HepG2 (cell line): ENCODE results near the gene INSYN2B. TPM values are rescaled to one million over a fixed set of nuclear protein-coding genes. Genes with fewer than 3 reads are reported as not detected.

Experiments used
- ATAC-seq: fragments of 200-7000 bp; cut with Tn5 transposase; 3 replicates; pipeline ENCODE4 v1.9.1; 2020; ENCODE audit warnings: mild to moderate bottlenecking, moderate library complexity
- BruUV-seq: library from RNA; stranded (reverse); fragments of 400-500 nt; replicated peaks from 2 replicates; lab custom pipeline; 2021; lab: Mats Ljungman, UMichigan
- CTCF ChIA-PET: fragments of 300-600 bp; formaldehyde crosslinking; extraction: SDS; loops from one replicate; lab custom pipeline; 2021; ENCODE audit warnings: low total read pairs, inconsistent platforms, low intra/inter-chr PET ratio; lab: Yijun Ruan, JAX
- POLR2A ChIA-PET: fragments of 350-600 bp; sonication (Branson Sonifier 250); formaldehyde crosslinking; loops from one replicate; lab custom pipeline; 2020; ENCODE audit warnings: antibody characterized with exemption, inconsistent platforms; lab: Yijun Ruan, JAX
- DNase-seq: peaks from one replicate; pipeline ENCODE4 v3.0.0-alpha.2; 2015; ENCODE audit warnings: low spot score
- FAIRE-seq: peaks from 3 replicates; lab custom pipeline; 2011; peaks lifted over from hg19 to GRCh38; lab: Jason Lieb, UNC
- H2AFZ ChIP-seq: one replicate; pipeline ENCODE4 v1.6.1; 2011; ENCODE audit warnings: low read length, inconsistent platforms
- H3K27ac ChIP-seq: fragments of 300-600 bp; 3 replicates; pipeline ENCODE4 v1.8.0; 2011; ENCODE audit warnings: mixed run types, mild to moderate bottlenecking, mixed read lengths, low read length, inconsistent platforms; ENCODE audit not compliant: insufficient read depth; ENCODE audit errors: extremely low read length
- H3K27me3 ChIP-seq, 2 experiments: fragments of 200-600 bp in 1 of 2; 2 replicates in 1 of 2; 3 replicates in 1 of 2; pipeline versions ENCODE4 v1.6.0 to v1.8.0; 2011; ENCODE audit warnings: low read length in 2 of 2, mild to moderate bottlenecking in 2 of 2, moderate library complexity in 2 of 2, inconsistent platforms in 1 of 2; ENCODE audit not compliant: insufficient read depth in 2 of 2, control insufficient read depth in 1 of 2
- H3K36me3 ChIP-seq, 2 experiments: fragments of 200-600 bp in 1 of 2; replicated peaks in 1 of 2; 2 replicates in 1 of 2; 3 replicates in 1 of 2; pipeline versions ENCODE4 v1.5.1 to v1.8.0; 2011; ENCODE audit warnings: low read length in 2 of 2, inconsistent platforms in 1 of 2; ENCODE audit not compliant: insufficient read depth in 2 of 2, control insufficient read depth in 1 of 2
- H3K4me1 ChIP-seq: 2 replicates; pipeline ENCODE4 v1.5.1; 2012; ENCODE audit warnings: low read length, inconsistent platforms; ENCODE audit not compliant: insufficient read depth
- H3K4me2 ChIP-seq: 2 replicates; pipeline ENCODE4 v1.6.0; 2011; ENCODE audit warnings: low read depth, low read length, inconsistent platforms
- H3K4me3 ChIP-seq, 3 experiments: fragments of 200-600 bp in 1 of 3; sonication (generic), shearing (Covaris generic) in 1 of 3; replicated peaks in 1 of 3; 2 replicates each; pipeline ENCODE4 v1.5.1; 2011 to 2016; ENCODE audit warnings: low read length in 3 of 3, inconsistent platforms in 2 of 3, low read depth in 2 of 3, mild to moderate bottlenecking in 2 of 3, control low read depth in 1 of 3, mixed read lengths in 1 of 3; ENCODE audit not compliant: insufficient read depth in 1 of 3
- H3K79me2 ChIP-seq: one replicate; pipeline ENCODE4 v1.6.1; 2011; ENCODE audit warnings: low read length, inconsistent platforms; ENCODE audit not compliant: insufficient read depth
- H3K9ac ChIP-seq: 2 replicates; pipeline ENCODE4 v1.6.0; 2011; ENCODE audit warnings: mild to moderate bottlenecking, low read depth, low read length, inconsistent platforms; ENCODE audit not compliant: insufficient read depth
- H3K9me3 ChIP-seq: 2 replicates; pipeline ENCODE4 v1.5.1; 2012; ENCODE audit warnings: mild to moderate bottlenecking, low read length
- H4K20me1 ChIP-seq: 2 replicates; pipeline ENCODE4 v1.6.0; 2011; ENCODE audit warnings: inconsistent platforms, mild to moderate bottlenecking, low read length, moderate library complexity; ENCODE audit not compliant: insufficient read depth
- DRAP1 ChIP-seq: IDR thresholded peaks from 2 replicates; pipeline ENCODE4 v1.6.1; 2016; ENCODE audit warnings: missing genetic modification reagents, missing compliant biosample characterization
- FOXM1 ChIP-seq: sonication (generic); formaldehyde crosslinking; IDR thresholded peaks from 2 replicates; pipeline ENCODE4 v1.5.0; 2020; ENCODE audit warnings: missing genetic modification reagents
- KDM5A ChIP-seq: fragments of 200-600 bp; sonication (generic); IDR thresholded peaks from 2 replicates; pipeline ENCODE4 v1.7.0; 2018; ENCODE audit warnings: antibody characterized with exemption, mild to moderate bottlenecking, low read length, borderline replicate concordance
- LCORL ChIP-seq, 2 experiments: fragments of 450-650 bp in 1 of 2; sonication (generic) in 1 of 2; formaldehyde crosslinking in 1 of 2; IDR thresholded peaks; 2 replicates each; pipeline versions ENCODE4 v1.5.0 to v1.6.1; 2017 to 2020; ENCODE audit warnings: antibody characterized with exemption in 1 of 2, missing genetic modification reagents in 1 of 2
- MXD4 ChIP-seq: IDR thresholded peaks from 2 replicates; pipeline ENCODE4 v1.6.1; 2016; ENCODE audit warnings: mild to moderate bottlenecking, missing biosample characterization, missing genetic modification reagents
- MYNN ChIP-seq: sonication (generic); formaldehyde crosslinking; IDR thresholded peaks from 2 replicates; pipeline ENCODE4 v1.4.0; 2020; ENCODE audit warnings: mild to moderate bottlenecking, low read depth, missing genetic modification reagents
- NCOR1 ChIP-seq: fragments of 200-600 bp; sonication (generic); IDR thresholded peaks from 2 replicates; pipeline ENCODE4 v1.7.0; 2017; ENCODE audit warnings: antibody characterized with exemption, low read length, borderline replicate concordance
- NFATC3 ChIP-seq: sonication (generic); formaldehyde crosslinking; IDR thresholded peaks from 2 replicates; pipeline ENCODE4 v1.5.1; 2020; ENCODE audit warnings: mild to moderate bottlenecking, missing genetic modification reagents
- NR3C1 ChIP-seq: sonication (generic); formaldehyde crosslinking; IDR thresholded peaks from 2 replicates; pipeline ENCODE4 v1.4.0; 2020; ENCODE audit warnings: missing genetic modification reagents
- TEAD2 ChIP-seq: sonication (generic); formaldehyde crosslinking; IDR thresholded peaks from 2 replicates; pipeline ENCODE4 v1.9.0; 2021; ENCODE audit warnings: missing genetic modification reagents
- ZBTB10 ChIP-seq: sonication (generic); formaldehyde crosslinking; IDR thresholded peaks from 2 replicates; pipeline ENCODE4 v1.4.0; 2020; ENCODE audit warnings: missing genetic modification reagents, borderline replicate concordance
- ZBTB20 ChIP-seq: sonication (generic); formaldehyde crosslinking; IDR thresholded peaks from 2 replicates; pipeline ENCODE4 v1.8.1; 2023; ENCODE audit warnings: missing genetic modification reagents, low read depth, mild to moderate bottlenecking, borderline replicate concordance
- ZNF205 ChIP-seq: IDR thresholded peaks from 2 replicates; pipeline ENCODE4 v1.6.1; 2018; ENCODE audit warnings: missing biosample characterization, missing genetic modification reagents
- ZNF431 ChIP-seq: sonication (generic); formaldehyde crosslinking; IDR thresholded peaks from 2 replicates; pipeline ENCODE4 v1.9.0; 2022; ENCODE audit warnings: missing genetic modification reagents, low read depth, mild to moderate bottlenecking, borderline replicate concordance
- ZNF512B ChIP-seq: sonication (generic); formaldehyde crosslinking; IDR thresholded peaks from 2 replicates; pipeline ENCODE4 v1.5.1; 2020; ENCODE audit warnings: missing genetic modification reagents, mild to moderate bottlenecking, borderline replicate concordance
- ZNF543 ChIP-seq: sonication (generic); formaldehyde crosslinking; IDR thresholded peaks from 2 replicates; pipeline ENCODE4 v1.4.0; 2020; ENCODE audit warnings: mild to moderate bottlenecking, missing genetic modification reagents
- ZNF580 ChIP-seq: IDR thresholded peaks from 2 replicates; pipeline ENCODE4 v1.6.1; 2016; ENCODE audit warnings: low read depth, borderline replicate concordance
- ZNF704 ChIP-seq: sonication (generic); formaldehyde crosslinking; IDR thresholded peaks from 2 replicates; pipeline ENCODE4 v1.8.1; 2023; ENCODE audit warnings: mild to moderate bottlenecking, inconsistent platforms, moderate library complexity, missing genetic modification reagents, borderline replicate concordance
- WGBS: methylation state at CpG from one replicate; pipeline ENCODE4 v1.1.6; 2017; ENCODE audit warnings: low lambda C conversion rate; 5-methylcytosine and 5-hydroxymethylcytosine counted together
- in situ Hi-C: cut with HindIII; loops from 2 replicates; pipeline ENCODE4 v1.10.0; 2017; ENCODE audit warnings: low pct_unique_long_range_greater_than_20kb; ENCODE audit not compliant: extremely low pct_ligation_motif_present
- intact Hi-C: fragments of 100-400 bp; cut with micrococcal nuclease; formaldehyde crosslinking; loops from one replicate; pipeline ENCODE4 v1.10.0; 2022; ENCODE audit not compliant: unreplicated experiment
- polyA plus RNA-seq, 8 experiments: library from polyadenylated mRNA; depleted of rRNA in 3 of 8; stranded (reverse) in 7 of 8; unstranded in 1 of 8; fragments of >200 nt; fragmentation: Illumina TruSeq in 4 of 8; extraction: Trizol in 4 of 8; gene quantifications; 2 replicates each; pipeline versions ENCODE4 v1.2.1 to v1.2.3, GENCODE V29; 2011 to 2016; ENCODE audit warnings: low read depth in 4 of 8, missing spikeins in 1 of 8, mixed read lengths in 1 of 8; ENCODE audit not compliant: insufficient read depth in 1 of 8
- total RNA-seq, 5 experiments: library from RNA; depleted of rRNA; stranded (reverse); fragments of >200 nt; fragmentation: Illumina TruSeq; extraction: Trizol; gene quantifications; 2 replicates each; pipeline ENCODE4 v1.2.3, GENCODE V29; 2016; ENCODE audit warnings: low read depth in 1 of 5

Gene INSYN2B
- total and polyA plus RNA-seq, 2 of the 13 experiments (the other 11 are each of a cell fraction or from before 2014, with no cell fraction given), result not detected

GRCh38 chr5:169988206-169988605, 7.9 kb upstream of the INSYN2B start:
- no TSS peak for BruUV-seq
- no peaks in the 10 kb centered on the region for H3K4me1 ChIP-seq
- 23% methylated on average over 4 of the region's 4 CpGs for WGBS
- H2AFZ ChIP-seq, result no peak overlapping the region
- no peak overlapping the region for H3K4me2 ChIP-seq
- intact Hi-C loops, result no loop called here
- TF ChIP-seq LCORL (IDR thresholded peaks at IDR 0.05) (no peak), LCORL (CRISPR knock-in tag; IDR thresholded peaks at IDR 0.05) (no peak), MYNN (no peak), DRAP1 (CRISPR knock-in tag) (no peak), NR3C1 (CRISPR knock-in tag) (no peak), ZNF431 (CRISPR knock-in tag) (no peak), FOXM1 (CRISPR knock-in tag) (no peak), ZNF543 (CRISPR knock-in tag) (no peak), NFATC3 (no peak), NCOR1 (no peak), KDM5A (no peak), ZNF704 (CRISPR knock-in tag) (no peak), ZBTB10 (CRISPR knock-in tag) (no peak), TEAD2 (CRISPR knock-in tag) (no peak), ZNF512B (no peak), MXD4 (no peak), ZBTB20 (CRISPR knock-in tag) (no peak), ZNF205 (CRISPR knock-in tag) (no peak), ZNF580 (CRISPR knock-in tag) (no peak)
- no peaks in the 10 kb centered on the region for H4K20me1 ChIP-seq
- H3K9ac ChIP-seq, result no peak overlapping the region
- DNase-seq, result no peak
- ChIA-PET CTCF (no interaction called here), POLR2A (no interaction called here)
- H3K4me3 ChIP-seq, result no peak overlapping the region
- no peak for FAIRE-seq
- H3K27ac ChIP-seq, result no peak overlapping the region
- ATAC-seq, result no peak
- no peaks in the 10 kb centered on the region for H3K9me3 ChIP-seq
- H3K79me2 ChIP-seq, result no peaks in the 10 kb centered on the region
- H3K36me3 ChIP-seq, result no peaks in the 10 kb centered on the region
- in situ Hi-C loops, result no loop called here
- H3K27me3 ChIP-seq, result peaks cover 0 to 3% of the 10 kb centered on the region in 2 experiments; a peak in 1 of 5 replicates
